ENCODE data around the gene PCGF6.
"Not testable (repeated sequence)": the region's sequence is repeated elsewhere in the genome, so short reads cannot be mapped to it uniquely, and the experiment has no call there.

The PCGF6 gene

DNA sequence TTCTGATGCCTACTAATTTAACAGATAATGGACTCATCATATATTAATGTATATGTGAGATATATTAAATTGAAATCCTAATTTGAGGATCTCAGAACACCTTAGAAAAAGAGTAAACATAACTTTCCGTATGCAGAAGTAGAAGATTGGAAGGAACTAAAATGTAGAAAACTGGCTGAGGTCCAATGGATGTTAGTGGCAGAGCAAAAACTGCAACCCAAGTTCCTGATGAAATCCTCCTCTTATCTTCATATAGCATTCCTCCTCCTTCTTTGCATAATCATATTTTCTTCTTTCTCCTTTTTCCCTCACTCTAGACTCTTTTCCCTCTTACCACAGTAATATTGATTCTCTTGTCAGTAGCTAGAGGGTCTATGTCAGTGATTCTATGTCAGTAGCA lies 68.0 kb downstream of the PCGF6 start:
- no peak for TF ChIP-seq POLR2A (IDR thresholded peaks at IDR 0.05; ENCODE audit: low read depth, low read length)
- DNase-seq (ENCODE audit: insufficient read length, low spot score) (no peak), FAIRE-seq (no peak)

DNA sequence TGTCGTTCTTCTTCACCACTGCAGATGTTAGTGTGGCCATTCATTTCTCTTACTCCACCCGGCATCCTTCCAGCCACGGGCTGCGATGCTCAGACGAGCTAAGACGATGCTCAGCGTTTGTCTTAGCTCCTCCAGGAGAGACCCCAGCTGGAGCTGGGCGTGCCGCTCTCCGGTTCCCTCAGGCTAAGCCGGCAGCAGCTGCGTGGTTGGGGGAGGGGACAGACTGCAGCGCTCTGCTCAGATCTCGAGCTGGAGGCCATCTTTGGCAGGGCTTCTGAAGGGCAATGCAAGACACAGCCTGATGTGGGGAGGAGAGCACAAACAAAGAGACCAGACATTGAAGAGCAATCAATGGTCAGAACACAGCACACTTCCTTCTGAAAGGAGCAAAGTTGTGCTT lies 69.2 kb downstream of the PCGF6 start:
- TF ChIP-seq POLR2A (IDR thresholded peaks at IDR 0.05; ENCODE audit: low read depth, low read length): no peak
- DNase-seq (ENCODE audit: insufficient read length, low spot score) (no peak), FAIRE-seq (no peak)

DNA sequence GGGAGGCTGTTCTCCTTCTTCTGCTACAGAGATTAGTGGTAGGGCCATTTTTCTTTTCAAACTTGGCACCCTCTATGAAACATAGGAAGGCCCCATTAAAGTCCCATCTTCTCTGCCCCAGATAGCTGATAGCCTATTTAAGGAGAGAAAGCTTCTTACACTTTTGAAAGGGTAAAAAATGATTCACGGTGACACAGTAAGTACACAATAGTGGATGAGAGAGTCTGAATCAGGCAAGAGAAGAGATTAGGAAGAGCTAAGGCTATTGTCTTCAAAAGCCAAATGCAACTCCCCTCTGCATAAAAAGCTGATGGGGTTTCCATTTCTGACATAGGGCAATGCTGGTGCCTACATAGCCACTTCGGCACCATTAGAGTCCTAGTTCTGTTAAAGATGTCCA lies 70.4 kb downstream of the PCGF6 start:
- DNase-seq (ENCODE audit: insufficient read length, low spot score) (no peak), FAIRE-seq (no peak)
- TF ChIP-seq POLR2A (IDR thresholded peaks at IDR 0.05; ENCODE audit: low read depth, low read length): no peak

DNA sequence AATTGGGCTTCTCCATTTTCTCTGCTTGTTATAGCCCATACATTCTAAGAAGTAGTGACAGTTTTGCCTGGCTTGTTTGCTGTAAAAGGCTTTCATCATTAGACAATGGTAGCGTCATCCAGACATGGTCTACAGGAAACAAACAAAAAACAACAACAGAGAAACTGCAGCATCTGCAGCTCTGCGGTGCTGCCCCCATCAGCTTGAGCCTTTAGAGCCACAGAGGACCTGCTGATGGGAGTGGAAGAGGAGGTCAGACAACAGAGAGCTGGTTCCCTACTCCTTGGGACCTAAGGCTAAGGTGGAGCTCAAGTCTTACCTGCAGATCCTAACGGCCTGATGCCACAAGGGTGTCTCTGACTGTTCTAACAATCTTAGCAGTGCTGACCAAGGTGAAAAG lies 70.9 kb downstream of the PCGF6 start:
- no peak for DNase-seq (ENCODE audit: insufficient read length, low spot score)
- FAIRE-seq: no peak
- no peak for TF ChIP-seq POLR2A (IDR thresholded peaks at IDR 0.05; ENCODE audit: low read depth, low read length)

DNA sequence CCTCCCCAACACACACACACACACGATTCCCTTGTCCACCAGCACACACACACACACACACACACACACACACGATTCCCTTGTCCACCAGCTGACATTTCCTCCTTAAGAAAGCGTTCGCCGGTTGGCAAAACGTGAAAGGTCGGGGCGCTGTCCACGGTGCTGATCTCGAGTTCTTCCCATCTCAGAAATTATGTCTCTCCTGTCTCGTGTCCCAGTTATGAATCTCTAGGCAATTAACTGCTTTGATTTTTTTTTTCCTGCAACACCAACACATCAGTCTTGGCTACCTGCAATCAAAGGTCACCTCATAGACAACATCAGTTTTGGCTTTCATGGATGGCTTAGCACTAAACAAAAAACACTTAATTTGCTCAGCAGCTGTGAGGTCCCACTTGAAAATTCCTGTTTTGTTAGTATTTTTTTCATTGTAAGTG lies 72.1 kb downstream of the PCGF6 start:
- DNase-seq (ENCODE audit: insufficient read length, low spot score): no peak
- no peak for TF ChIP-seq POLR2A (IDR thresholded peaks at IDR 0.05; ENCODE audit: low read depth, low read length)
- FAIRE-seq: no peak

DNA sequence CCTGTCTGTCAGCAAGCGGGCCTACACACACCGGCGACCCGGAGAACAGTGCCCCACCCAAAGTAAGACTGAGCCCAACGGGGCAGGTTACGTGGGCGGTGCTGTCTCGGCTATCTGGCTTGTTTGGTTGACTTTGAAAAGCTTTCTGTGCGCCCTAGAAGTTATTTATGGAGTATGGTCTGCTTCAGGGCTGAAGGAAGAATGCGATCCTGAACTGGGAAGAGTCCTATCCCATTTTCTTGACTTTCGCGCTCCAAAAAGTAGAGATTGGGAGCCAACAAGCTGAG lies 72.5 kb downstream of the PCGF6 start:
- TF ChIP-seq POLR2A (IDR thresholded peaks at IDR 0.05; ENCODE audit: low read depth, low read length): no peak
- DNase-seq (ENCODE audit: insufficient read length, low spot score): no peak
- no peak for FAIRE-seq

DNA sequence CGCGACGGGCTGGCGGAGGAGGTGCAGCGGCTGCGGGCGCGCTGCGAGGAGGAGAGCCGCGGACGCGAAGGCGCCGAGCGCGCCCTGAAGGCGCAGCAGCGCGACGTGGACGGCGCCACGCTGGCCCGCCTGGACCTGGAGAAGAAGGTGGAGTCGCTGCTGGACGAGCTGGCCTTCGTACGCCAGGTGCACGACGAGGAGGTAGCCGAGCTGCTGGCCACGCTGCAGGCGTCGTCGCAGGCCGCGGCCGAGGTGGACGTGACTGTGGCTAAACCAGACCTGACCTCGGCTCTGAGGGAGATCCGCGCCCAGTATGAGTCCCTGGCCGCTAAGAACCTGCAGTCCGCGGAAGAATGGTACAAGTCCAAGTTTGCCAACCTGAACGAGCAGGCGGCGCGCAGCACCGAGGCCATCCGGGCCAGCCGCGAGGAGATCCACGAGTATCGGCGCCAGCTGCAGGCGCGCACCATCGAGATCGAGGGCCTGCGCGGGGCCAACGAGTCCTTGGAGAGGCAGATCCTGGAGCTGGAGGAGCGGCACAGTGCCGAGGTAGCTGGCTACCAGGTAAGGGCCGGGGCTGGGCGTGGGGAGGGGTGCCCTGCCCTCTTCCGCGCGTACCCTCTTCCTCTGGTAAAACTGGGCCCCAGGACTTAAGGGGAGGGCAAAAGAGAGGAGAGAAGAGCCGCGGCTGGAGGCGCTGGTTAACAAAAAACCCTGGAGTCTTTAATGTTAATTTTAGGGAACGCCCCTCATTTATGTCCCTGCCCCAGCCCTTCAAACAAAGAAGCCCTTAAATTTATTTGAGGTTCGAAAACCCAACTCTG lies 73.0 kb downstream of the PCGF6 start:
- FAIRE-seq: no peak

DNA sequence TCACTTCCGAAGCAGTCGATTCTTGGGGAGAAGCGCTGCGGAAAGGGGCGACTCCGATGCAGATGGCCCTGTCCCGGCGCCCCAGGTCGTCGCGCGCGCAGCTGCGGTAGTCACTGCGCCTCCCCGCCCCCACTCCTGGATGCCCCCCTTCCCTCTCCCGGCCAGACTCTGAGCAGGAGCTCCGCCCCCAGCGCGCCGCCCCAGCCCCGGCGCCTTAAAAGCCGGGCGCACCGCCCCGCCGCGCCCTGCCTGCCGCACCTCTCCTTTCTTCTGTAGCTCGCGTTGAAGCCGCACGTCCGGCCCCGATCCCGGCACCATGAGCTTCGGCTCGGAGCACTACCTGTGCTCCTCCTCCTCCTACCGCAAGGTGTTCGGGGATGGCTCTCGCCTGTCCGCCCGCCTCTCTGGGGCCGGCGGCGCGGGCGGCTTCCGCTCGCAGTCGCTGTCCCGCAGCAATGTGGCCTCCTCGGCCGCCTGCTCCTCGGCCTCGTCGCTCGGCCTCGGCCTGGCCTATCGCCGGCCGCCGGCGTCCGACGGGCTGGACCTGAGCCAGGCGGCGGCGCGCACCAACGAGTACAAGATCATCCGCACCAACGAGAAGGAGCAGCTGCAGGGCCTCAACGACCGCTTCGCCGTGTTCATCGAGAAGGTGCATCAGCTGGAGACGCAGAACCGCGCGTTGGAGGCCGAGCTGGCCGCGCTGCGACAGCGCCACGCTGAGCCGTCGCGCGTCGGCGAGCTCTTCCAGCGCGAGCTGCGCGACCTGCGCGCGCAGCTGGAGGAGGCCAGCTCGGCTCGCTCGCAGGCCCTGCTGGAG lies 73.8 kb downstream of the PCGF6 start, which contains the start of gene INA:
Gene INA (plus strand): TSS at position 243 of the 817 bp plus-strand sequence. CDS start 74 bp downstream, at position 317.
- DNase-seq (ENCODE audit: insufficient read length, low spot score) (no peak), FAIRE-seq (no peak)
- no peak for TF ChIP-seq POLR2A (IDR thresholded peaks at IDR 0.05; ENCODE audit: low read depth, low read length)

More for the DNA sequence above, 73.0 kb downstream of the PCGF6 start:
- DNase-seq (ENCODE audit: insufficient read length, low spot score): no peak
- TF ChIP-seq POLR2A (IDR thresholded peaks at IDR 0.05; ENCODE audit: low read depth, low read length): no peak

DNA sequence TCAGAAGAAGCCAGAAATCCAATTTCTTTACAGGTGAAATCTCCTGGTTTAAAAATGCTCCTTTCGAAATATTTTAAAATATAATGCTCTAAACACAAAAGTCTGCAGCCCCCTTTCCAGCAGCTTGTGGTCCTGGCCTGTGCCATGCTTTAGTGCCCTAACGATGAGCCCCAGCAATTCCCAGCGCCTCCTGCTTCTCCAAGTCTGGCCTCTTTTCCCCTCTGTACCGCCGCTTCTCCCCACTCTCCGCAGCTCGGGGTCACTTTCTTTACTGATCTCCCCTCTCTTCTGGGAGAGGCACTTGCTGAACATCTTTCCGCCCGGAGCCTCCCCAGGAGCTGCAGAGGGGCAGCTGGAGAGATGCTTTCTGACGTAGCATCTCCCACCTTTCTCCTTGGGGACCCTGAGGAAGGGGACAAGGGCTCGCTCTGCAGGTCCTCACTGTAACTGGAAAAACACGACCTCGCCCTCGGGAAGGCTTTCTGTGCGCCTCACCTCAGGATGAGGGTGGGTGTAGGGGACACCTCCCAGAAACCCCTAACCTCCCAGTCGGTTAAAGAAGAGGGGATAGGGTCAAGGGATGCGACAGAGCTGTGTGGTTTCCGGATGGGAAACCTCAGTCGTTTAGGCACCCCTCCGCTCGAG lies 74.6 kb downstream of the PCGF6 start:
- no peak for TF ChIP-seq POLR2A (IDR thresholded peaks at IDR 0.05; ENCODE audit: low read depth, low read length)
- DNase-seq (ENCODE audit: insufficient read length, low spot score) (no peak), FAIRE-seq (no peak)

DNA sequence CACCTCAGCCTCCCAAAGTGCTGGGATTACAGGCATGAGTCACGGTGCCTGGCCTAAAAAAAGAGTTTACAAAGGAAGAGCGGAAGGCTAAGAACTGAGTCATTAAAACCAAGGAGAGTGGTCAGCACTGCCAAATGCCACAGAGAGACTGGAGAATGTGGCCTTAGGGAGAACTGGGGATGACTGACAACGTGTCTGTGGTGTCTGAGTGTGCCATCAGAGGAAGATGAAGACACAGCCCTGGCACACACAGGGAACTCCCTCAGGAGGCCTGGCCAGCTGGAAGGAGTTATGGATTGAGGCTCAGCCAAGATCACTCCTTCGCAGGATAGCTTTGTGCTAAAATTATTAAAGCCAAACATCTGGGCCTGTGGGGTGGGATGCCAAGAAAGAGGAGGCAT lies 77.9 kb downstream of the PCGF6 start:
- TF ChIP-seq POLR2A (IDR thresholded peaks at IDR 0.05; ENCODE audit: low read depth, low read length): no peak
- DNase-seq (ENCODE audit: insufficient read length, low spot score): peak; percentile 99
- peak; percentile 87 for FAIRE-seq

DNA sequence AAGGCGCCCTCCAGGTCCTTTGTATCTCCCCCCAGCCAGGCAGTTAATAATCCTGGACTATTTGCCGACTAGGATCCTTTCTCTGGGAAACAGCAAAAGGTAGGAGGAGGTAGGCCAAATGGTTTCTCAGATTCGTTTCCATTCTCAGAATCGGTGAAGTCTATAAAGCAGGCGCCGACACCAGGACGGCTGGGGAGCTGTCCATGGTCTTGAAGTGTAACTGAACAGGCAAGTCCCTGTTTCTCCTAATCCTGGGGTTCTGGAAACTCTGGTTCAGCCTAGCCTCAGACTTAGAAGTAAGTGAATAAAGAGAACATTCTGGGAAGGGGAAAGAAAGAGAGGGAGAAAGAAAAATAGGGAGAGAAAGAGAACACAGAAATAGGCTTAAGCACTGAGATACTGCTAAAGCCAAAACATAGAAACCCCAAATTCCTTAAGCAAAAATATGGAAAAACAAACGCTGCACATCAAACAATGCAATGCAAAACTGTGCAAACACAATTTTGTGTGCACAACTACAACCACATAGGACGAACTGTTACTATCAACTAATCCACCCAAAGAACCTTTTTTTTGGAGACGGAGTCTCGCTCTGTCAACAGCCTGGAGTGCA lies 85.1 kb downstream of the PCGF6 start:
- DNase-seq (ENCODE audit: insufficient read length, low spot score) (no peak), FAIRE-seq (no peak)
- no peak for TF ChIP-seq POLR2A (IDR thresholded peaks at IDR 0.05; ENCODE audit: low read depth, low read length)

DNA sequence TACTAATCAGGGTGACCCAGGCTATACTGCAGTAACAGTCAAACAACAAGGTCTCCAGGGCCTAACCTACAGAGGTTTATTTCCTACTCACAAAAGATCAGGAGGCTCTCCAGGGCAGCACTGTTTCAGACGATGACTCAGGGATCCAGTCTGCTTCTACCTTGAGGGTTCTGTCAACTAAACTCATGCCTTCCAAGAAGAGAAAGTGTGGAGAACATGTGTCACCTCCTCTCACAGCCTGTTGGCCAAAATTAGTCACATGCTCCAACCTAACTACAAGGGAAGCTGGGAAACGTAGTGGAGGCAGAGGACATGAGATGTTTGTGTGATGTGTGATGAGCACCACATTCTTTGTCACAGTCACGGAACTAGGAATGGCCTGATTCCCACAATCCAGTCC lies 88.7 kb downstream of the PCGF6 start:
- no peak for FAIRE-seq
- DNase-seq (ENCODE audit: insufficient read length, low spot score): no peak
- TF ChIP-seq POLR2A (IDR thresholded peaks at IDR 0.05; ENCODE audit: low read depth, low read length): no peak

DNA sequence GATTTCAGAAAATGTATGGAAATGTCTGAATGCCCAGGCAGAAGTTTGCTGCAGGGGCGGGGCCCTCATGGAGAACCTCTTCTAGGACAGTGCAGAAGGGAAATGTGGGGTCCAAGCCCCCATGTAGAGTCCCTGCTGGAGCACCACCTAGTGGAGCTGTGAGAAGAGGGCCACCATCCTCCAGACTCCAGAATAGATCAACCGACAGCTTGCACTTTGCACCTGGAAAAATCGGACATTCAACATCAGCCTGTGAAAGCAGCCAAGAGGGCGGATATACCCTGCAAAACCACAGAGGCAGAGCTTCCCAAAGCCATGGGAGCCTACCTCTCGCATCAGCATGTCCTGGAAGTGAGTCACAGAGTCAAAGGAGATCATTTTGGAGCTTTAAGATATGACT lies 91.0 kb downstream of the PCGF6 start:
- DNase-seq (ENCODE audit: insufficient read length, low spot score): no peak
- no peak for FAIRE-seq
- TF ChIP-seq POLR2A (IDR thresholded peaks at IDR 0.05; ENCODE audit: low read depth, low read length): no peak

DNA sequence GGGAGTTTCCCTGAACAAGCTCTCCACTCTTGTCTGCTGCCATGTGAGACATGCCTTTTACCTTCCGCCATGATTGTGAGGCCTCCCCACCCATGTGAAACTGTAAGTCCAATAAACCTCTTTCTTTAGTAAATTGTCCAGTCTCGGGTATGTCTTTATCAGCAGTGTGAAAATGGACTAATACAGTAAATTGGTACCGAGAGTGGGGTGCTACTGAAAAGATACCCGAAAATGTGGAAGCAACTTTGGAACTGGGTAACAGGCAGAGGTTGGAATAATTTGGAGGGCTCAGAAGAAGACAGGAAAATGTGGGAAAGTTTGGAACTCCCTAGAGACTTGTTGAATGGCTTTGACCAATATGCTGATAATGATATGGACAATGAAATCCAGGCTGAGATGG lies 92.0 kb downstream of the PCGF6 start:
- not testable (repeated sequence) for FAIRE-seq; DNase-seq (ENCODE audit: insufficient read length, low spot score)
